ENCODE results near the gene TBL1XR1.

DNA sequence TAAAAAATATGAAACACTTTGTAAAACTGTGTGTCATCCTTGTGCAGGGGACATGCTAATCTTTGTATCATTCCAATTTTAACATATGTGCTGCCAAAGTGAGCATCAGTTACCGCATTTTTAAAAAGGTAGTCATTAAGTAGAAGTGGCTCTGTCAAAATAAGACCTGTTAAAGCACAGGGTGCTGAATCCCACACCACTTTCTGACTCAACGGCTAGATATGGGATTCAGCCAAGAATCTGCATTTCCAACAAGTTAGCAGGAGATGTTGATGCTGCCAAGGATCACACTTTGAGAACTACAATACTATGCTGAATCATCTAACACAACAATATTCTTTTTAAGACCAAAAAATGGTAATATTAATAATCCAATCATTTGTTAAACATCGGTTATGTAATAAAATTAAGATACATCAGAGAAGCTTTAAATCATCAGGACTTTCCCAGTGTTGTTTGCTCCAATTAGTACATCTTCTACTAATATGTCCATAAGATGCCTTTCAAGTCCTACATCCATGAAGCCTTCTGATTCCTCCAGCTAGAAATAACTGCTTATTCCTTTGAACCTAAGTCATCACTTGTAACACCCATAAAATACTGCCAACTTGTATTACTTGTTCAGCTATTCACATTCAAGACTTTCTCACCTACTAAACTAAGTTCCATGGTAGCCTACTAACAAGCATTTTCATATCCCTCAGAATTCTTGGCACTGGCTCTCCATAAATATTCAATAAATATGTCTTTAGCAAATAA is 71.1 kb downstream of the TBL1XR1 start:
- TF ChIP-seq, protein P1, sequence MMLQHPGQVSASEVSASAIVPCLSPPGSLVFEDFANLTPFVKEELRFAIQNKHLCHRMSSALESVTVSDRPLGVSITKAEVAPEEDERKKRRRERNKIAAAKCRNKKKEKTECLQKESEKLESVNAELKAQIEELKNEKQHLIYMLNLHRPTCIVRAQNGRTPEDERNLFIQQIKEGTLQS (CRISPR knock-in tag; IDR thresholded peaks at IDR 0.05): no peak
- TF ChIP-seq JUN (CRISPR knock-in tag; IDR thresholded peaks at IDR 0.05) (no peak), MAFK (conservative IDR thresholded peaks at IDR 0.05 in 1 of 2, IDR thresholded peaks at IDR 0.05 in 1 of 2; ENCODE audit: low read length in 2 of 2) (no peak), STAG1 (CRISPR knock-in tag; IDR thresholded peaks at IDR 0.05) (no peak), SP1 (IDR thresholded peaks at IDR 0.05) (no peak), SP1 (CRISPR knock-in tag; IDR thresholded peaks at IDR 0.05) (no peak), CTCF (CRISPR knock-in tag; IDR thresholded peaks at IDR 0.05) (no peak), HNRNPH1 (optimal IDR thresholded peaks at IDR 0.05; ENCODE audit: low read depth, low read length) (no peak), IRX3 (CRISPR knock-in tag; IDR thresholded peaks at IDR 0.05; ENCODE audit: borderline replicate concordance, low read depth) (no peak), ZNF547 (CRISPR knock-in tag; IDR thresholded peaks at IDR 0.05) (no peak), ZNF354B (CRISPR knock-in tag; IDR thresholded peaks at IDR 0.05) (no peak)
